Loucy (cell line): ENCODE data around the gene UBA52.

Experiments used
- H2AFZ ChIP-seq: fragments of 200-600 bp; sonication (generic); 2 replicates; pipeline ENCODE4 v1.6.0; 2016; ENCODE audit warnings: antibody characterized with exemption, mild to moderate bottlenecking, low read length, moderate library complexity
- H3F3A ChIP-seq: fragments of 200-600 bp; 2 replicates; pipeline ENCODE4 v1.6.0; 2016; ENCODE audit warnings: antibody characterized with exemption, low read depth, mild to moderate bottlenecking
- H3K27me3 ChIP-seq: fragments of 200-600 bp; sonication (generic); 2 replicates; pipeline ENCODE4 v1.6.1; 2014; ENCODE audit warnings: low read length, mild to moderate bottlenecking; ENCODE audit not compliant: insufficient read depth, poor library complexity, severe bottlenecking
- H3K36me3 ChIP-seq: fragments of 200-600 bp; sonication (generic); 2 replicates; pipeline ENCODE4 v1.6.1; 2016; ENCODE audit warnings: low read length; ENCODE audit not compliant: insufficient read depth
- H3K4me1 ChIP-seq: fragments of 200-600 bp; sonication (generic); 2 replicates; pipeline ENCODE4 v1.5.1; 2014; ENCODE audit warnings: low read length, mild to moderate bottlenecking; ENCODE audit not compliant: insufficient read depth, poor library complexity, severe bottlenecking
- H3K4me2 ChIP-seq: fragments of 200-600 bp; sonication (generic); 2 replicates; pipeline ENCODE4 v1.6.0; 2014; ENCODE audit warnings: antibody characterized with exemption, low read length, low read depth, mild to moderate bottlenecking; ENCODE audit not compliant: poor library complexity, severe bottlenecking
- H3K4me3 ChIP-seq: fragments of 200-600 bp; sonication (generic); 2 replicates; pipeline ENCODE4 v1.5.1; 2014; ENCODE audit warnings: low read length, mild to moderate bottlenecking, mixed read lengths; ENCODE audit not compliant: poor library complexity, severe bottlenecking
- H3K79me2 ChIP-seq: fragments of 200-600 bp; sonication (generic); 2 replicates; pipeline ENCODE4 v1.6.1; 2014; ENCODE audit warnings: low read length; ENCODE audit not compliant: insufficient read depth
- H3K9ac ChIP-seq: fragments of 200-600 bp; sonication (generic); 2 replicates; pipeline ENCODE4 v1.6.0; 2014; ENCODE audit warnings: mild to moderate bottlenecking, low read depth, low read length, moderate library complexity; ENCODE audit not compliant: poor library complexity, severe bottlenecking
- H3K9me2 ChIP-seq: fragments of 200-600 bp; sonication (generic); replicated peaks from 2 replicates; pipeline ENCODE4 v1.6.1; 2016; ENCODE audit warnings: low read depth, low read length, mixed read lengths
- H3K9me3 ChIP-seq: fragments of 200-600 bp; sonication (generic); 2 replicates; pipeline ENCODE4 v1.6.1; 2014; ENCODE audit warnings: mild to moderate bottlenecking, antibody characterized with exemption, low read length, low read depth; ENCODE audit not compliant: insufficient read depth
- H4K20me1 ChIP-seq: fragments of 200-600 bp; sonication (generic); 2 replicates; pipeline ENCODE4 v1.6.0; 2014; ENCODE audit warnings: antibody characterized with exemption, low read length, mild to moderate bottlenecking; ENCODE audit not compliant: insufficient read depth, poor library complexity, severe bottlenecking
- CTCF ChIP-seq: fragments of 200-600 bp; sonication (generic); conservative IDR thresholded peaks from 2 replicates; pipeline ENCODE4 v1.5.1; 2014; ENCODE audit warnings: mild to moderate bottlenecking, antibody characterized with exemption, low read length
- EZH2phosphoT487 ChIP-seq: fragments of 200-600 bp; IDR thresholded peaks from 2 replicates; pipeline ENCODE4 v1.6.1; 2018; ENCODE audit warnings: antibody characterized with exemption, mild to moderate bottlenecking, moderate library complexity, borderline replicate concordance

UBA52 gene

GRCh38 chr19:18617562-18617961 is 45.9 kb downstream of the UBA52 start:
- no peak overlapping the region for H3K4me2 ChIP-seq
- H3K4me1 ChIP-seq, result no peaks in the 10 kb centered on the region
- H3K9me2 ChIP-seq, result no peaks in the 10 kb centered on the region
- TF ChIP-seq EZH2phosphoT487 (no peak), CTCF (no peak)
- no peak overlapping the region for H3K4me3 ChIP-seq
- H3K9ac ChIP-seq, result no peak overlapping the region
- H3F3A ChIP-seq, result no peaks in the 10 kb centered on the region
- H3K9me3 ChIP-seq, result no peaks in the 10 kb centered on the region
- H3K27me3 ChIP-seq, result no peaks in the 10 kb centered on the region
- H2AFZ ChIP-seq, result no peak overlapping the region
- no peaks in the 10 kb centered on the region for H3K36me3 ChIP-seq
- no peaks in the 10 kb centered on the region for H3K79me2 ChIP-seq
- no peaks in the 10 kb centered on the region for H4K20me1 ChIP-seq

- Histone ChIP-seq H3K9ac (no peak overlapping the region), H3F3A (no peaks in the 10 kb centered on the region), H3K36me3 (no peaks in the 10 kb centered on the region), H3K4me3 (no peak overlapping the region), H3K4me2 (no peak overlapping the region), H3K4me1 (no peaks in the 10 kb centered on the region), H3K9me3 (no peaks in the 10 kb centered on the region), H3K27me3 (no peaks in the 10 kb centered on the region), H2AFZ (no peak overlapping the region), H4K20me1 (no peaks in the 10 kb centered on the region), H3K9me2 (no peaks in the 10 kb centered on the region), H3K79me2 (no peaks in the 10 kb centered on the region)
- no peak for TF ChIP-seq CTCF
Measured at GRCh38 chr19:18618236-18618635, 46.6 kb downstream of the UBA52 start.

- Histone ChIP-seq H3K79me2 (no peaks in the 10 kb centered on the region), H3K9ac (no peak overlapping the region), H3F3A (no peaks in the 10 kb centered on the region), H3K27me3 (no peaks in the 10 kb centered on the region), H4K20me1 (no peaks in the 10 kb centered on the region), H3K4me3 (no peak overlapping the region), H3K9me2 (no peaks in the 10 kb centered on the region), H3K4me1 (no peaks in the 10 kb centered on the region), H3K9me3 (no peaks in the 10 kb centered on the region), H3K4me2 (no peak overlapping the region), H2AFZ (no peak overlapping the region), H3K36me3 (no peaks in the 10 kb centered on the region)
- TF ChIP-seq CTCF (no peak), EZH2phosphoT487 (no peak)
Measured at GRCh38 chr19:18620311-18620710, 48.7 kb downstream of the UBA52 start.
